ENCODE results near the gene RABGGTA.

Gene RABGGTA

DNA sequence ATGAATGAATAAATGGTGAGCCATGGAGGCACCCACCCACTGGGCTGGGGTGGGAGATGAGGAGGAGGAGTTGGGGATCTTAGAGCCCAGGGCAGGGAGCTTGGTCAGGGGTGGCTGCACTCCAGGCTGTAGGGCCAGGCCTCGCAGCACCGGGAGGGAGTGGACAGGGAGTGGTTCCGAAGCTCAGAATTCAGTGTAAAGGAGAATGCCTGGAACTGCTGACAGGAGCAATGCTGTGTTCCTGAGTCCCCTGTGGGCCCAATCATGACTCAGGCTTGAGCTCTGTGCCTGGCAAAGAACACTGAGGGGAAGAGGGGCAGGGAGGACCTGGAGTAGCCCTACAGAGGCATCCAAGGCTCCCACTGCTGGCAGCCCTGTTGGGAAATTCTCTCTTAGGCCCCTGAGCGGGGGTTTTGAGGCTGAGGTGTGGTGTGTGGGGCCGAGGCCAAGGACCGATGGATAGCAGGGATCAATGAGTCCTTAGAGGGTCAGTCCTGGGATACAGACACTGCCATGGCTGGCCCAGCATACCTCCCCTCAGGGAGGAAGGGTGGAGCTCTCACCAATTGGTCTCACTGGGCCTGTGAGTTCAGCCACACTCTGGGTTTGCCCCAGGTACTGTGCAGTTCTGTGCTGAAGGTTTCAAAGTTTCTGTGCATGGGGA lies 9.5 kb upstream of the RABGGTA start:
- in situ Hi-C loops (cut with MboI; ENCODE audit: low sequenced_read_pairs): no loop called here

DNA sequence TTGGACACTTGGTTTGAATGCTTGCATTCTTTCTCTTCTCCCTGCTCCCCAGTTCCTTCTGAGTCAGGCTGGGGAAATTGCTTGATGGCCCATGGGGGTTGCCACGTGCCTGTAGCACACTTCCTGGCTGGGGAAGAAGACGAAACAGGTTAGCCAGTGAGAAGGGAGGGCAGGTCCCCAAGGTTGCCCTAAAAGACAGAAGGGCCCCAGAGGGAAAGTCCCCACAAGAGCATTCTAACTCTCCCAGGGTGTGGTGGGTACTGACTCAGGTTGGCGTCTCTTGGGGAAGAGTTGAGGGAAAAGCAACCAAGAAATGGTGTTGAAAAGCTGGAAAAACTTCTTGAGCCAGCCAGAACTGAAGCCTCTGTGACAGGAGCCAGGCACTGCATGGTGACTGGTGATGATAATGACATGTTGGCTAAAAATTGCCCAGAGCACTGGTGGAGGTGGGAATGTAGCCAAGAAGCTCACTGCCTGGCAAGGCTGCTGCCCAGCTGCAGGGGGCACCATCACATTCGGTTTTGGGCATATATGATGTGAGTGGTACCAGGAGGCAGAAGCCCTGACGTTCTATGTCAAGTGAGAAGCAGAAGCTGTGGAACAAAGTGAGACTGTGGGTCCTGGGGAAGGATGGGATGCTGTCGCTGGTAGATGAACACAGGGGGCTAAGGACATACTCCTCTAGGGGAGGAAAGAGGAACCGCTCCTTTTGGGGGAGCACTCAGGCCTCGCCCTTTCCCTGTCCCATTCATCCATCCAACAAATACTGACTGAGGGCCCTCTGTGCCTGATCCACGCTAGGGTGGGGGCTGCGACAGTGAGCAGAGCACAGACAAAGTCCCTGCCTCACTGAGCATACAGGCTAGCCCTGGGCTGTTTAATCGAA lies 8.1 kb upstream of the RABGGTA start:
- in situ Hi-C loops (cut with MboI; ENCODE audit: low sequenced_read_pairs): no loop called here

GRCh38 chr14:24278424-24278823 lies 7.0 kb upstream of the RABGGTA start:
- in situ Hi-C loops (cut with MboI; ENCODE audit: low sequenced_read_pairs): no loop called here

DNA sequence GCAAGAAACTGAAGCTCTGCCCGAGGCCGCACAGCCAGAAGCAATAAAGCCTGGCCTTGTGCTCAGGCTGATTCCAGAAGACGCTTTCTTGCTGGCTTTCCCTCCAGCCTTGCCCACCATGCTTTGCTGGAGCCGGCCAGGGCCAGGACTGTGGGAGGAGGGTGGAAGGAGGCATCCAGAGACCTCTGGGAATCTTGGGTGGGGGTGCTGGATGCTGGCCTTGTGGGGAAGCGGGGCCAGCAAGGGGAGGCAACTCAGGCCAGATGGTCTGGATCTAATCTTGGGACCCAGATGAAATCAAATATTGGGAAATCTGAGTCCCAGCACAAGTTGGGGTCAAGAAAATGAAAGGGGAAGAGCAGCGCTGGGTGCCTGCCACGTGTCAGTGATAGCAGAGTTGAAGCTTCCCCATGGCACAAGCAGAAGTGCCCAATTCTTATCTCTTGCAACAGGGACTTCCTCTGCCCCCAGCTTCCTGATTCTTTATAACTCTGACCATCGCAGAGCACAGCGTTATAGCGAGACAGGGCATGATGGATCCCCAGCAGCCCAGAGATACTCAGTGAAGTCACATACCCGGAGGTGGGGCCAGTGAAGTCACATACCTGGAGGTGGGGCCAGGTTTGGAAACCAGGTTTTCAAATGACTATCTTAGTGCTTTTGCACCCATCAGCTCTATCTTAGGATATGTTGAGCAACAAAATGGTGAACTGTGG lies 6.4 kb upstream of the RABGGTA start:
- in situ Hi-C loops (cut with MboI; ENCODE audit: low sequenced_read_pairs): no loop called here

DNA sequence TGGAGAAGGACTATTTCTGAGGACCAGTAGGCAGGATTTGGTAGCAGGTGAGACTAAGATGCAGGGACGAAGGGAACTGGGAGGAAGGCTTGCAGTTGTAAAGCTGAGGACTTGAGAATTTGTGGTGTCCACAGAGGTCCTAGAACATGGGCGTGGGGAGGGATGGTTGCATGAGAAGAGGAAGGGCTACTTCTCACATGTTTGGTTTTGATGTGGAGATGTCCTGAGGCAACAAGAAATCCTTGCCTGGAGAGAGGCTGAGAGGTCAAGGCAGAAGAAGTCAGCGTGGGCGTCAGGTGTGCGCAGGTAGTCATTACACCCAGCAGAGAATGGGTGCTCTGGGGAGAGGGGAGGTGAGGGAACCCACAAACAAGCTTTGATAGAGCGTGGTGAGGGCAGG lies 5.7 kb upstream of the RABGGTA start:
- in situ Hi-C loops (cut with MboI; ENCODE audit: low sequenced_read_pairs): no loop called here

- in situ Hi-C loops (cut with MboI; ENCODE audit: low sequenced_read_pairs): no loop called here
Observed at GRCh38 chr14:24274101-24274543, 2.7 kb upstream of the RABGGTA start.

DNA sequence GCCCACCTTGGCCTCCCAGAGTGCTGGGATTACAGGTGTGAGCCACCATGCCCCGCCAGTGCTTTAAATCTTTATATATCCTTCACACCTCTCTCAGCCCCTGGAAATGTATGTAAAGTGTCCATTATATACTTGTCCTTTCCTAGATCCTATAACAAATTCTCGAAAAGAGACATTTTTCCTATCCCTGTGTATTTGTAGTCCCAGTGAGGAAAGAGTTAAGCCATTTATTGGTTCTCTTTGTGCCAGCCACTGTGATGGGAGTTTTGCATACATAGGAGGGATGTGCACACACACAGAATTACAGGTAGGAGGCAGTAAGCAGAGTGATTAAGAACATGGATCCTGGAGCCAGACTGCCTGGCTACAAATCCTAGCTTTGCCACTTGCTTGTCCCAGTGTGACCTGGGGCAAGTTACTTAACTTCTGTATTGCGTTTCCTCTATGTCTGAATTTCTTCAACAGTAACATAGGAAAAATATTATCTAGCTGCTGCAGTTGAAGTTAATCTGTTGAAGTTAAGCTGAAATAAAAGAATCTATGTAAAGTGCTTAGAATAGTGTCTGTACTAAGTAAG lies 2.1 kb upstream of the RABGGTA start:
- in situ Hi-C loops (cut with MboI; ENCODE audit: low sequenced_read_pairs): no loop called here

GRCh38 chr14:24272467-24272866 lies 1.1 kb upstream of the RABGGTA start:
- in situ Hi-C loops (cut with MboI; ENCODE audit: low sequenced_read_pairs): no loop called here

- in situ Hi-C loops (cut with MboI; ENCODE audit: low sequenced_read_pairs): no loop called here
Observed at GRCh38 chr14:24271834-24272263, 452 bp upstream of the RABGGTA start.

DNA sequence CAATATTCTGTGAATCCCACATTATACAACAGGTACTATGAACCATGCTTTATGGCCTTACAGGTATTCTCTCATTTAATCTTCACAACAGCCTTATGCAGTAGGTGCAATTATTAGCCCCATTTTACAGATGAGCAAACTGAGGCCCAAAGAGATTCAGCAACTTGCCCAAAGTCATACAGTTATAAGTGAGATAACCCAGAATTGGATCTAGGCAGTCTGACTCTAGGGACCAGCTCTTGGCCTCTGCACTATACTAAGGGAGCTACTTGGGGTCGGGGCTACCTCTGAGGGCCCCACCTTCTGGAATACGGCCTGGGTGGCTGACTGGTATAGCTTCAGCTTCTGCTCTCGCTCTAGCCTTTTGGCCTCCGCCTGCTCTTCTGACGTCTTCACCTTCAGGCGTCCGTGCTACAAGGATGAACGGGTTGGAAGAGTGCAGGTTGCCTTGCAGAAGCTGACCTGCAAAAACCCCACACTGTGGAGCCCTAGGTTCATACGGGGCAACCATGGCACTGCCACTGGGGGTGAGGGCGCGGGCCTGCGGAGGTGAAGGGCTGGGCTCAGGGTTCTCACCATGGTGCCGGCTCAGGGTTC lies 762 bp downstream of the RABGGTA start:
- in situ Hi-C loops (cut with MboI; ENCODE audit: low sequenced_read_pairs): no loop called here

DNA sequence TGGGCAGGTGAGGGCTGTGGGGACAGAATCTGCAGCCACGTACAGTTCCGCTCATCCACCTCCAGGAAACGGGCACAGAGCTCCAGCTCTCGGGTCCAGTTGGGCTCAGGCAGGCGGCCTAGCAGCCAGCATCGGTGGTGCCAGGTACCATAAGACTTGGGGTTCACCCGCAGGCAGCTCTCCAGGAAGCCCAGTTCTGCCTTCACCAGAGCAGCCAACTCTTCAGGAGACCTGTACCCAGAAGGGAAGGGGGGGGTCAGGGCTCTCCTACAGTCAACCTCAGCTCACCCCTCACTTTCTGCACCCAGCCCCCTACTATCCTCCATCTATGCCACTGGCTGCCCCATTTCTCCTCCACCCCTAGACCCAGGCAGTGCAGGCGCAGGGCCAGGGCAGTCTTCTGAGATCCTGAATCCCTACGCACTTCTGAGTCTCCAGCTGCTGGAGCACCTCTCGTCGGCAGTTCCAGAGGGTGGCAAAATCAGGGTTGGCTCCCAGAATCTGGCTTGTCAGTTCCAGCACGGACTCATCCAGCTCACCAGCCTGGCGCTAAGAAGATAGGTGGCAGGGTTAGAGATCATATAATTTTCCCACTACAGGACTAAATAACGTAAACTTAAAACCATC lies 1.4 kb downstream of the RABGGTA start:
- in situ Hi-C loops (cut with MboI; ENCODE audit: low sequenced_read_pairs): no loop called here

GRCh38 chr14:24269368-24269767 lies 2.0 kb downstream of the RABGGTA start:
- in situ Hi-C loops (cut with MboI; ENCODE audit: low sequenced_read_pairs): no loop called here

DNA sequence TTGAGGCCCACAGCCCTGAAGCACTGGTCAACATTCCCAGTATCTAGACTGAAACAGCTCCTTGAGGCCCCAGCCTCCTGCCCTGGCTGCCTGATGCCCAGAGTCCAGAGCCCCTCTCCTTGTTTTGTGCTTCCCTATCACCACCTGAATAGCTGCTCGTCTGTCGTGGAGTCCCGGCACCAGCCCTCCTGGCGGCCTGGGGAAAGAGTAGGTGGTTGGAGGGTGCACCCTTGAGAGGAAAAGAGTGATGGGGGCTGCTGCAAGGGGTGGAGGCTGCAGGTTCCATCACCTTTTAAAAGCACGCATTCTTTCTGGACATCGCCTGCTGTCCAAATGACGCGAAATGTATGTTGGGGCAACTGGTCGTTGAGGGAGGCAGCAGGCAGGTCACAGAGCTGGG lies 3.2 kb downstream of the RABGGTA start:
- in situ Hi-C loops (cut with MboI; ENCODE audit: low sequenced_read_pairs): no loop called here

DNA sequence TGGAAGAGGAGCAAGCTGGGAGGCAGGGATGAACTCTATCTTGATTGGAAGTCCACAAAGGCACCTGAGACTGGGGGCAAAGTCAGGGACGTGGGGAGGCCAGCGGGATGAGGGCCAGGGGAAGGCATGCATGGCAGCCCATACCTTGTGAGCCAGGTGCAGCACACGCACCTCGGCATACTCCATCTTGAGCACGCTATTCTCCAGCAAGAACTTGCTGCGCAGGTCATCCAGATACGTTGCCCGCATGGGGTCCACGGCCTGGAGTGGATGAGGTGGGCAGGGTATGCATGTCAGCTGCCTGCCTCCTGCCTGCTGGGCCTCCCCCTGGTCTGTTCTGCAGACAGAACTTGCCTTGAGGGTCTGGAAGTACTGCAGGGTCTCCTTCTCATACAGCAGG lies 3.9 kb downstream of the RABGGTA start:
- in situ Hi-C loops (cut with MboI; ENCODE audit: low sequenced_read_pairs): no loop called here

DNA sequence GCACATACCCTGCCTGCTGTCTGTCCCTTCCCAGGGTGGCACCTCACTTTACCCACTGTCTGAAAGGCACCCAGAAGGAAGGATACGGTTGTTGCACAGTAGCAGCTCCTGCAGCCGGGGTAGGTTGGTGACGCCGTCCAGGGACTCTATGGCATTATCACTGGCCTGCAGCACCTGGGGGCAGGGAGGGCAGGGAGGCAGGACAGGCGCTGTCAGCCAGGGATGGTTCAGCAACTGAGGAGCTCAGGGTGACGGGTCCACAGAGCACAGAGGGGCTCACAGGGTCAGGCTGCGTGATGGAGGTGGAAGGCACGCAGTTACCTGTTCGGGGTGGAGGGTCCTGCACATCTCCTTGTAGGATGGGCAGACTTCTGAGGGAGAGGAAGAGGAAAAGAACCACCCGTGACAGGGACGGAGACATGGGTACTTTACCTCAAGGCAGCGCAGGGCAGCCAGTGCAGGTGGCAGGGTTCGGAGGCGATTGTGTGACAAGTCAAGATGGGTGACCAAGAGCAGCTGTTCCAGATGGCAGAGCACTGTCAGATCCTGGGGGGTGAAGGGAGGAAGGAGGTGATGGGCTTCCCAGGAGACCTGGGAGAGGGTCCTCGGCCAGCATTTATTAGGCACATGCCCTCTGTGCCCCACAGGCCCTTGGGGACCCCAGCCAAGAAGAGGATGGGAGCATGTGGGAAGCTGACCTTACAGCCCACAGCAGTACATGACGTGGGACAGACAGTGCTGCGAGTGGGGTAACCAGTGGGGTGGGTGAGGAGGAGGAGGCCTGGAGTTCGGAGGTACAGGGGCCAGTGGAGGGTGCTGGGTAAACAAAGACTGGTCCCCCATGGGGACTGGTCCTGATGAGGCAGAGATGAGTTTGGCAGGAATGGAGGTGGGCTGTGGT lies 4.8 kb downstream of the RABGGTA start:
- in situ Hi-C loops (cut with MboI; ENCODE audit: low sequenced_read_pairs): no loop called here

DNA sequence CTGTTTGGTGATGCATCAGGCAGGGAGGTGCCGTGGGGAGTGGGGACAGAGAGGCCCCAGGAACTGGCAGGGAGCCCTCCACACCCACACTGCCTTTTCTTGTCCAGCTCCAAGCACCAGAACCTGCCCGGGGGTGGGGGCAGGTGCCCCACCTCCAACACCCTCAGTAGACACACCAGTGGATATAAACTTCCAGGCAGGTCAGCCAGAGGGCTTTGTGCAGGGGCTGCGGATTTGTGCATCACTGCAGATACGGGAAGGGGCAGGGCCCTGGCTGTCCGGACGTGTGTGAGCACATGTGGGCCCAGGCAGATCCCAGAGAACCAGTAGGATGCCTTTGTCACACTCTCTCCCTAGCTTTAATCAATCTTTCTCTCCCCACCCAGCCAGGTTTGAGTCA lies 7.1 kb downstream of the RABGGTA start:
- in situ Hi-C loops (cut with MboI; ENCODE audit: low sequenced_read_pairs): no loop called here

DNA sequence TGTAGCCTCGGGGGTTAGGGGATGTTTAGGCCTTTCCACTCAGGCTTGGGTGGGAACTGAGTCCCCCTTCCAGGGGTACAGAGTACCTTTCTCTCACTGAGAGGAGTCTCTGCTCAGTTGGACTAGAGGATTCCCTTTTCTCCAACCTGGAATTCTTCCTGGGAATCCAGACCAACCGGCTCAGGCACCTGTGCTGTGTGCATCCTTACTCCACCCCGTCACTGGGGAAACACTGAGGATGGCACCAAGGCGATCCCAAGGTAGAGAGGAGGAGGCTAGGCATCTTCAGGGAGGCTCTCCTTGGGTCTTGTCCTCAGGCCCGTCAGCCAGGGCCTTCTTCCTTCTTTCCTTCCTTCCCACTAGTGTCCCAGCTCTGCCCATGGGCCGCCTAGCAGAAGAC lies 7.5 kb downstream of the RABGGTA start:
- in situ Hi-C loops (cut with MboI; ENCODE audit: low sequenced_read_pairs): no loop called here

GRCh38 chr14:24262821-24263733 lies 8.3 kb downstream of the RABGGTA start, which contains the start of gene TGM1:
Gene TGM1 (minus strand): TSS chr14:24263177. CDS start chr14:24262352, 825 bp downstream.
- in situ Hi-C loops (cut with MboI; ENCODE audit: low sequenced_read_pairs): no loop called here
